ENCODE results near the gene ABTB2.

DNA sequence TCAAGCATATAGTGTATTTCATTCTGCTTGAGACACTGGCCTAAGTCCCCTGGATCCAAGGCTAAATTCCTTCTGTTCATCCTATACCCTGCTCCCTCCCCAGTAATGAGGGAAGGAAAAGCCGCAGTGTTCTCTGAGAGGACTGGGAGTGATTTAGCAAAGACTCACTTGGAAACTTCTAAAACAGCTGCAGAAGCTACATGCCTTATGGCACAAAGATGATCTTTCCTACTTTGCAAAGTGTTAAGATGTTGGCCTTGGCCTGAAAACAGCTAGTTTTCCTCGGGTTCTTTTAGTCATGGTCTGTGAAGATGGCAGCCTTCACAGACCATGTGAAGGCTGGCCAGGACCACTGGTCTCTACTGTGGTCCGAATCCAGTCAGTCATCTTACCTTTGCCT lies 65.7 kb downstream of the ABTB2 start:
- TF ChIP-seq, protein P1, sequence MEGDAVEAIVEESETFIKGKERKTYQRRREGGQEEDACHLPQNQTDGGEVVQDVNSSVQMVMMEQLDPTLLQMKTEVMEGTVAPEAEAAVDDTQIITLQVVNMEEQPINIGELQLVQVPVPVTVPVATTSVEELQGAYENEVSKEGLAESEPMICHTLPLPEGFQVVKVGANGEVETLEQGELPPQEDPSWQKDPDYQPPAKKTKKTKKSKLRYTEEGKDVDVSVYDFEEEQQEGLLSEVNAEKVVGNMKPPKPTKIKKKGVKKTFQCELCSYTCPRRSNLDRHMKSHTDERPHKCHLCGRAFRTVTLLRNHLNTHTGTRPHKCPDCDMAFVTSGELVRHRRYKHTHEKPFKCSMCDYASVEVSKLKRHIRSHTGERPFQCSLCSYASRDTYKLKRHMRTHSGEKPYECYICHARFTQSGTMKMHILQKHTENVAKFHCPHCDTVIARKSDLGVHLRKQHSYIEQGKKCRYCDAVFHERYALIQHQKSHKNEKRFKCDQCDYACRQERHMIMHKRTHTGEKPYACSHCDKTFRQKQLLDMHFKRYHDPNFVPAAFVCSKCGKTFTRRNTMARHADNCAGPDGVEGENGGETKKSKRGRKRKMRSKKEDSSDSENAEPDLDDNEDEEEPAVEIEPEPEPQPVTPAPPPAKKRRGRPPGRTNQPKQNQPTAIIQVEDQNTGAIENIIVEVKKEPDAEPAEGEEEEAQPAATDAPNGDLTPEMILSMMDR (conservative IDR thresholded peaks at IDR 0.05), result no peak
- no peak for TF ChIP-seq ZFX (IDR thresholded peaks at IDR 0.05)
